Peyer's patch (tissue), 4 donors: Measurements from ENCODE around the gene GIMAP2.

Experiments used
- POLR2A ChIP-seq, 2 donors: fragments of 450-650 bp; IDR thresholded peaks; one replicate each; pipeline ENCODE4 v1.5.1; 2017; ENCODE audit warnings: antibody characterized with exemption in 2 of 2, mild to moderate bottlenecking in 2 of 2, moderate library complexity in 2 of 2
- TF ChIP-seq, protein P1 (sequence below), 6 experiments: fragments of 450-650 bp in 4 of 6; fragments of 200-600 bp in 2 of 6; sonication (generic) in 1 of 6; IDR thresholded peaks; one replicate each; pipeline ENCODE4 v1.5.1; 2017 to 2019; ENCODE audit warnings: antibody characterized with exemption in 6 of 6, mild to moderate bottlenecking in 3 of 6, moderate library complexity in 1 of 6

- TF ChIP-seq, protein P1, sequence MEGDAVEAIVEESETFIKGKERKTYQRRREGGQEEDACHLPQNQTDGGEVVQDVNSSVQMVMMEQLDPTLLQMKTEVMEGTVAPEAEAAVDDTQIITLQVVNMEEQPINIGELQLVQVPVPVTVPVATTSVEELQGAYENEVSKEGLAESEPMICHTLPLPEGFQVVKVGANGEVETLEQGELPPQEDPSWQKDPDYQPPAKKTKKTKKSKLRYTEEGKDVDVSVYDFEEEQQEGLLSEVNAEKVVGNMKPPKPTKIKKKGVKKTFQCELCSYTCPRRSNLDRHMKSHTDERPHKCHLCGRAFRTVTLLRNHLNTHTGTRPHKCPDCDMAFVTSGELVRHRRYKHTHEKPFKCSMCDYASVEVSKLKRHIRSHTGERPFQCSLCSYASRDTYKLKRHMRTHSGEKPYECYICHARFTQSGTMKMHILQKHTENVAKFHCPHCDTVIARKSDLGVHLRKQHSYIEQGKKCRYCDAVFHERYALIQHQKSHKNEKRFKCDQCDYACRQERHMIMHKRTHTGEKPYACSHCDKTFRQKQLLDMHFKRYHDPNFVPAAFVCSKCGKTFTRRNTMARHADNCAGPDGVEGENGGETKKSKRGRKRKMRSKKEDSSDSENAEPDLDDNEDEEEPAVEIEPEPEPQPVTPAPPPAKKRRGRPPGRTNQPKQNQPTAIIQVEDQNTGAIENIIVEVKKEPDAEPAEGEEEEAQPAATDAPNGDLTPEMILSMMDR (IDR thresholded peaks at IDR 0.05): no peak
- no peak for TF ChIP-seq POLR2A (IDR thresholded peaks at IDR 0.05)
Observed at GRCh38 chr7:150665089-150665748, 20.3 kb upstream of the GIMAP2 start.
